GM21423 (cell line): ENCODE data around the gene YY2.
"Not testable (repeated sequence)": the region's sequence is repeated elsewhere in the genome, so short reads cannot be mapped to it uniquely, and the experiment has no call there.

Experiments used
- ATAC-seq: cut with Tn5 transposase; IDR thresholded peaks from one replicate; pipeline ENCODE4 v1.9.1; 2021; ENCODE audit warnings: mild to moderate bottlenecking, moderate library complexity; ENCODE audit not compliant: unreplicated experiment

Gene YY2

DNA sequence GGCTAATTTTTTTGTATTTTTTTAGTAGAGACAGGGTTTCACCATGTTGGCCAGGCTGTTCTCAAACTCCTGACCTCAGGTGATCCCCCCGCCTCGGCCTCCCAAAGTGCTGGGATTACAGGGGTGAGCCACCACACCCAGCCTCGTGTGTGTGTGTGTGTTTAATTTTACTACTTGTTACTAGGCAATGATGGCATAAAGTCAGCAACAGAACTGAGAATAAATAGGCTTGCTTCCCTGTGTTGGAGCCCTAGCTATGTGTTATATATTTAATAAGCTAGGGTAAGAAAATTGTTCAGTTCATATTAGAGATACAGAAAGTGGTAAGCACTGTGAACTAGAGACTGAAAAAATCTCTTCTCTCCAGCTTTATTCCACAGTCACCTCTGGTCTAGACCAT, 18.4 kb downstream of the YY2 start:
- ATAC-seq: not testable (repeated sequence)

DNA sequence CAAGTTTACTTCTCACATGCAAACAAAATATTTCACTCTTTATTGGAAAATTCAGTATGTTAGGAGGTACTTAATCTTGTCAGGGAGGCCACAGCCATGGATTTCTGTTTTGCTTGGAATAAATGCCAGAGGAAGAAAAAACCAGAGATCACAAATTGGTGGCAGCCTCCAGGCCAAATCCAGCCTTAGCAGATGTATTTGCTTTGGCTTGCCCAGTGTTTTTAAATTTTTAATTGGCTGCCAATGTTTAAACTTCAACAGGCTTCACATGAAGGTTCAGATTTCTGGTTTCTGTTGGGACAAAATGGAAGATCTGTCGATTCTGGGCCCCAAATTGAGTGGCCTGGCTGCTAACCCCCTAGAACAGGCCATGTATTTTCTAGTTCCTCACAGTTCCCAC, 19.2 kb downstream of the YY2 start:
- ATAC-seq: no peak

DNA sequence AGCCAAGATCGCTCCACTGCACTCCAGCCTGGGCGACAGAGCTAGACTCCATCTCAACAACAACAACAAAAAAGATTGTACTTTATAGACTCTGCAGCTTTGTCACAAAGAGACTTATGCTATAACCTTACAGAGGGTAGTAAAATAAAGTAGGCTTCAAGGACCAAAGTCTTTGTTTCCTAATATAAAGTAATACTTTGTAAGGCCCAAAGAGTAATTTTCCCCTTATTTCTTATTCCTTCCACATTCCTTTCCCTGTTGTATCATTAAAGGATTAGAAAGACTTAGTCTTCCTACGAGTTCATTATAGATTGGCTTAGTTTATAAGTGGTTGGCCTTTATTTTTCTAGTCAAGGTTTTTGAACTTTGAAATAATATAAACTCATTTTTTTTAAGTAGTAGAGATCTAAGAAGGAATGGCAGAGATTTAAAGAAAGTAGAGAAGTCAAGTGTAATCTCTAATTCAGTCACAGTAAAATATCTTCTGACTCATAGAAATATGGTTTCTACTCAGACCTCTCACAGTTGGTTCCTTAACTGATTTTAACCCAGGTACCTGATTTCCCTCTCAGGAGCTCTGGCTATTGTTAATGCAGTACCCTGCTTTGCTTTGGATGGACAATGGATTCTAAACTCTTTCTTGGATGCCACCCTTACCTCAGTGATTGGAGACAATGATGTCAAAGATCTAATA, 26.2 kb downstream of the YY2 start:
- no peak for ATAC-seq

DNA sequence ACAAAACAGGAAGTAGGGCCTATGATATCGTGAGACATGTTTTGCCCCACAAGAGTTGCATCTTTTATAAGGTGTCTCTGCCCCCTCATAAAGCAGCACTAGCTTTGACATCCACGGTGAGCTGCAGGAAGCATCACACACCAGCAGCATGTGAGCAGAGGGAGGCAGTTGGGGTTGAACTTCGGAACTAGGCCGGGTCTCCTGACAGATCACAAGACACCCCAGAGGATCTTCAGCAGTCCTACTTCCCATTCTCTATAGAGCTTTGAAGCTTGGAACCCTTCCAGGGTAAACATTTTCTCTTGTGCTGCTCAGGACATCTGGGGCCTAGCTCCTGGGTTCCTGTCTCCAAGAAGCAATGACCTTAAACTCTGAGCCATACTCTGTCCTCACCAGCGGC, 27.5 kb downstream of the YY2 start:
- no peak for ATAC-seq

GRCh38 chrX:21885568-21885967, 29.8 kb downstream of the YY2 start:
- ATAC-seq: no peak

- ATAC-seq: no peak
Measured at GRCh38 chrX:21905313-21905712, 49.5 kb downstream of the YY2 start.

DNA sequence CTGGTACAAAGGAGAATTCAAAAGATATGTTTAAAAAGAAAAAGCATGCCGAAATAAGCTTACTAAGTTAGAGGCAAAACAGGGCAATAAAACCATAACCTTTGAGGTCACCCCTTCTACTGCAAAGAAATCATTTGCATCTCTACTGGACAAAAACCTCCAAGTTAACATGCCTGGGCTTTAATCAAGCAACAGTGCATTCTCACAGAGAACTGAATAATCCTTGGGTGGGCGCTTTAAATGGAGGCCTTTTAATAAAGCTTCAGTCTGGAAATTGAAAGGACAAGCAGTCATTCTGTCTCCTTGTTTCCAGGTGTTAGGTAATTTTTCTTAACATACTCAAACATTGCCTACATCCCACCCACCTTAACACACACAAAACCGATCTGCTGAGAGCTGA, 50.2 kb downstream of the YY2 start:
- no peak for ATAC-seq

GRCh38 chrX:21907260-21907659, 51.5 kb downstream of the YY2 start:
- ATAC-seq: no peak
